ENCODE data around the gene TSPAN18.
A peak's percentile ranks its signal among the peaks of the same experiment; 100 is the strongest.

The TSPAN18 gene

DNA sequence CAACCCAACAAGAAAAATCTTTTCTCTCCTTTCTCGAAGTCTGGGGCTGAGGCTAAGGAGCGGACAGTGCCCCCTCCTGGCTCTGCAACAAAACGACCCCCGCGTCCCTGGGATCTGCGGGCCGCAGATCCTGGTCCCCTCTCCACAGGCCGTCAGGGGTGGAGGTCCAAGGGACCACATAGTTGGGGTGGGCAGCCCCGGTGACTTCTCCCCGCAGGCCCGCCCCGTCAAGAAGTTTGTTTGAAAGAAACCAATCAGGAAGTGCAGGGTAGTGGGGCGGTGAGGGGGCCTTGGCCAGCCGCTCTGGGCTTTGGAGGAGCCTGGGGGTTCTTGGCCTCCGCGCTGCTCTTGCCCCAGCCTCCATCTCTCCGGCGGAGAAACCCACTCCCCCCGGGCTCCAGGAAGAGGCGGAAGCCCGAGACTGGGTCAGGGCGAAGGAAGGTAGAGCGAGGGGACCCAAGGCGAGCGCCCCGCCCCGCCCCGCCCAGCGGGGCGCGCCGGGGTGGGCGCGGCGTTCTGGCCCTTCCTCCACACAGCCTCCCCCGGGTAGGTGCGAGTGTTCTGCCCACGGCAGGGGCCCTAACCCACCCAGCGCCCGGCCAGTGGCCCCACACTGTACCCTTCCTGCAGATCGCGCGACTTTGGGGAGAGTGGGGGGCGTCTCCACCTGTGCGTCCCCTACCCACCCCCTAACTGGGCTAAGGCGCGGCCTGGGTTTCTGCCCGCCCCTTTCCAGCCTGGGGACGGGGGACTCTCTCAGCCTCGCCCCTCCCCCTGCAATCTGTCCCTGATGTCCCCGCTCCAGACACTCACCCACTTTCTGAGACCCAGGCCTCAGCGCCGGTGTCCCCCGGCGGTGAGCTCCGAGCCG is 222.6 kb downstream of the TSPAN18 start:
- peak overlapping the region; percentile 70 for H3K4me3 ChIP-seq (ENCODE audit: control insufficient read depth, low read depth, low read length)
- TF ChIP-seq, protein P1, sequence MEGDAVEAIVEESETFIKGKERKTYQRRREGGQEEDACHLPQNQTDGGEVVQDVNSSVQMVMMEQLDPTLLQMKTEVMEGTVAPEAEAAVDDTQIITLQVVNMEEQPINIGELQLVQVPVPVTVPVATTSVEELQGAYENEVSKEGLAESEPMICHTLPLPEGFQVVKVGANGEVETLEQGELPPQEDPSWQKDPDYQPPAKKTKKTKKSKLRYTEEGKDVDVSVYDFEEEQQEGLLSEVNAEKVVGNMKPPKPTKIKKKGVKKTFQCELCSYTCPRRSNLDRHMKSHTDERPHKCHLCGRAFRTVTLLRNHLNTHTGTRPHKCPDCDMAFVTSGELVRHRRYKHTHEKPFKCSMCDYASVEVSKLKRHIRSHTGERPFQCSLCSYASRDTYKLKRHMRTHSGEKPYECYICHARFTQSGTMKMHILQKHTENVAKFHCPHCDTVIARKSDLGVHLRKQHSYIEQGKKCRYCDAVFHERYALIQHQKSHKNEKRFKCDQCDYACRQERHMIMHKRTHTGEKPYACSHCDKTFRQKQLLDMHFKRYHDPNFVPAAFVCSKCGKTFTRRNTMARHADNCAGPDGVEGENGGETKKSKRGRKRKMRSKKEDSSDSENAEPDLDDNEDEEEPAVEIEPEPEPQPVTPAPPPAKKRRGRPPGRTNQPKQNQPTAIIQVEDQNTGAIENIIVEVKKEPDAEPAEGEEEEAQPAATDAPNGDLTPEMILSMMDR (conservative IDR thresholded peaks at IDR 0.05; ENCODE audit: control insufficient read depth, insufficient read depth, low read depth, low read length) = peak; percentile 40
- DNase-seq (ENCODE audit: low read depth) = peak; percentile 31

DNA sequence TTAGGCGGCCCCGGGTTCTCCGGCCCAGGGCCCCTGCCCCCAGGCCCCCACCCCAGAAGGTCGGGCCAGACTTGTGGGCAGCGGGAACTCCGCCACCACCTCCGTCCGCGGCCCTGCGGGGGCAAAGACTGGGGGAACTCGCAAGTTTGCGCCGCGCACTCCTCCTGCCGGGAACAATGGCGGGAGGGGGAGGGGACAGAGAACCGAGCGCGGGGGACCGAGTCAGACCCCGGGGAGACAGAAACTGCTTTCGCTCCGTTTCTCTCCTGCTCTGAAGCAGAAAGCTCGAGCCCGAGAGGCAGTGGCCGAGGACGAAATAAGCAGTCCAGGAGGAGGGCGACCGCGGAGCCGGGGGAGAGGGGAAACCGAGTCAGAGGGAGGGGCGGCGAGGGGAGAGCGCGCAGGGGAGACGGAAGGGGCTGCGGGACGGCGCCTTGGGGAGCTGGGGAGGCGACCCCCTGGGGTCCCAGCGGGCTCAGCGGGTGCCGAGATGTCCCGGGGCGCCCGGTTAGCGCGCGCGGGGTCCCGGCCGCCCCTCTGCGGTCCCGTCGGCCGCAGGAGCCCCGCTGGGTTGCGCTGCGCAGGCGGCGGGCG is 223.4 kb downstream of the TSPAN18 start:
- TF ChIP-seq, protein P1 (conservative IDR thresholded peaks at IDR 0.05; ENCODE audit: control insufficient read depth, insufficient read depth, low read depth, low read length) = no peak
- peak overlapping the region; percentile 70 for H3K4me3 ChIP-seq (ENCODE audit: control insufficient read depth, low read depth, low read length)
- no peak for DNase-seq (ENCODE audit: low read depth)

DNA sequence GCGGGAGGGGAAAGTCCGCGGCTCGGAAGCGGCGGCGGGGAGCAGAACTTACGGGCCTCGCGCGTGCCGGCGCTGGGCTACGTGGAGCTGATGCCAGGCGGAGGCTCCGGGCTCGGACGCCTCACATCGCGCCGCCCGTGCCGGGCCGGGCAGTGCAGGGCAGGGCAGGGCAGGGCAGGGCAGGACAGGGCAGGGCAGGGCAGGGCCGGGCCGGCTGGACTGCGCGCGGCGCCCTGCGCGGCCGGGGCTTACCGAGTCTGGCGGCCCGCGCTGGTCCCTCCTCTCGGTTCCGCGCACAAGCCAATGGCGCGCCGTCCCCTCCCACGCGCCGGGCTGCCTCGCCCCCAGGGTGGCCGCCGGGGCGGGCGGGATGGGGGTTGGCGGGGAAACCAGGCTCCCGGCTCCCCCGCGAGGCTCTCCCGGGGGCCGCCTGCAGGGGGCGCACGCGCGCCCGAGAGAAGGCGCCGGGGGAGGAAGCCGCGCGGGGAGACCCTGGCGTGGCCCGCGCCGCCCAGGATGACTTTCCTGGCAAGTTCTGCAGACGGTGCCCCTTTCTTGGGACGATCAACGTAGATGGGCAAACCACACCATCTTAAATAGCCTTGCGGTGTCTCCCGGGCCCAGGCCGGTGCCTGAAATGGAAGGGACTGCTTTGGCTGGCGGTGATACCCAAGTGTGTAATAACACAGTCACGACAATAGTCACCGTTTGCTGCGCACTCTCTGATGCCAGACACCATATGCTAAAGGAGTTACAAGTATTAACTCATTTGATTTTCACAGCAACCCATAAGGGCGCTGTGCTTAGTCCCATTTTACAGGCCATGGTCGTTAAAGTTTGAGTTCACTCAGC is 224.1 kb downstream of the TSPAN18 start, which contains the start of gene TP53I11:
TP53I11 (minus strand) TSS at position 259 of the 852 bp plus-strand sequence. CDS start 12,548 bp downstream, outside the sequence.
- DNase-seq (ENCODE audit: low read depth) = peak; percentile 57
- TF ChIP-seq, protein P1 (conservative IDR thresholded peaks at IDR 0.05; ENCODE audit: control insufficient read depth, insufficient read depth, low read depth, low read length) = peak; percentile 21
- peak within 1 kb of the TSS; percentile 70 for H3K4me3 ChIP-seq (ENCODE audit: control insufficient read depth, low read depth, low read length)

DNA sequence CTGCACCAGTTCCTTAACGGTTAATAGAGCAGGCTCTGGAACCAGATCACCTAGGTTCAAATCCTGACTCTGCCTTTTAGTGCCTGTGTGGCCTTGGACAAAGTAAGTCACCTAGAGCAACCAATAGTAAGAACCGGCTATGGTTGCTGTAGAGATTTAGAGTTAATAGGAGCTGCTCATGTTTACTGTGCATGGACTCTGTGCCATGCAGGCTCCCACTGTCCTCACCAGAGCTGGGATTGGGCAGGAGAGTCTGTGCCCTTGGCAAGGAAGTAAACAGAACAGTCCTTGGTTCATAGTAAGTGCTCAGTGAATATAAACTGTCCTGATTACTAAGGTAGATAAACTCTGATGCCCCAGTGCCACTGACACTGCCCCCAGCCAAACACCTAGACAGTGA is 225.3 kb downstream of the TSPAN18 start:
- no peak for DNase-seq (ENCODE audit: low read depth)
- H3K4me3 ChIP-seq (ENCODE audit: control insufficient read depth, low read depth, low read length) = no peak overlapping the region
- TF ChIP-seq, protein P1 (conservative IDR thresholded peaks at IDR 0.05; ENCODE audit: control insufficient read depth, insufficient read depth, low read depth, low read length) = no peak

DNA sequence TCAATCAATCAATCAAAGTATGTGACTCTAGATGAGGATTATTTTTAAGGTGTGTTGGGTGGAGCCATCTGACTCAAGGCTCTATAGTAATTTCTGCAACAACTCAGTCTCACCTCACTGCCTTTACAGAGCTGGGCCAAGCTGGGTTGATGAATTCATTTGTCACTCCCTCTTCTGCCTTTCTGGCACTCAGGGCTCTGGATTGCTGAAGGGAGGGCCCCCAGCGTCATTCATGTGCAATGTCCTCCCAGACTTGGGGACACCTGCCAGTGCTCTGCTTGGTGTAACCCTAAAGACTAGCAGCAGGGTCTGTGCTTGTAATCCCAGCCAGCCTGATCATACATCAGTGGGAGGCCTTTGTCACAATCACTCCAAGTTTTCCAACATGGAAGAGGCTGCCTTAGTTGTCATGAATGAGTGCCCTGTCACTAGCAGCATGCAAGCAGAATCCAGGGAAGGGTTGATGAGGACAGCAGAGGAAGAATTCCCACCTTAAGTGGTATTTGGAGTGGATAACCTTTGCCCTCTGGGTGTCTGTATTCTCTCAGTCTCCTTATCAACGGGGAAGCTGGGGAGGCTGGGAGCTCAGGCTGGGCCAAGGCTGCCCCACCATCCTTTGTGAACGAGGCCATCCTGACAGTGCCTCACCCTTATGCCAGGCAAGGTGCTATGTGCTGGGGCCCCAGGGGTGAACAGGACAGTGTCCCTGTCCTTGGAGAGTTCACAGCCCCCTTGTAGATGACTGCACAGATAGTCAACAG is 225.9 kb downstream of the TSPAN18 start:
- no peak overlapping the region for H3K4me3 ChIP-seq (ENCODE audit: control insufficient read depth, low read depth, low read length)
- TF ChIP-seq, protein P1 (conservative IDR thresholded peaks at IDR 0.05; ENCODE audit: control insufficient read depth, insufficient read depth, low read depth, low read length) = no peak
- no peak for DNase-seq (ENCODE audit: low read depth)

All from fibroblast of mammary gland (primary cell).